Liver (tissue), 9 donors: ENCODE results near the gene MALAT1. TPM values are rescaled to one million over a fixed set of nuclear protein-coding genes. Genes with fewer than 3 reads are reported as not detected.

ENCODE experiments used
- DNase-seq: peaks from one replicate; pipeline ENCODE4 v3.0.0-alpha.2; 2017; ENCODE audit warnings: low spot score
- H3K27ac ChIP-seq, 2 donors: one replicate each; pipeline ENCODE4 v1.7.0; 2013; ENCODE audit warnings: inconsistent platforms in 2 of 2, low read length in 2 of 2, control low read depth in 1 of 2, low read depth in 1 of 2, mild to moderate bottlenecking in 1 of 2
- H3K27me3 ChIP-seq, 4 donors: one replicate each; pipeline versions ENCODE4 v1.6.1 to v1.7.0; 2013; ENCODE audit warnings: low read length in 3 of 4, inconsistent platforms in 1 of 4, mild to moderate bottlenecking in 1 of 4, moderate library complexity in 1 of 4; ENCODE audit not compliant: control insufficient read depth in 4 of 4, insufficient read depth in 4 of 4
- H3K36me3 ChIP-seq, 4 donors: one replicate each; pipeline versions ENCODE4 v1.6.1 to v1.7.0; 2013; ENCODE audit warnings: low read length in 3 of 4, mild to moderate bottlenecking in 3 of 4, low read depth in 1 of 4, moderate library complexity in 1 of 4; ENCODE audit not compliant: control insufficient read depth in 4 of 4, insufficient read depth in 3 of 4
- H3K4me1 ChIP-seq, 4 donors: one replicate each; pipeline versions ENCODE4 v1.6.1 to v1.7.0; 2013; ENCODE audit warnings: low read length in 3 of 4, mild to moderate bottlenecking in 3 of 4, moderate library complexity in 1 of 4; ENCODE audit not compliant: control insufficient read depth in 4 of 4, insufficient read depth in 4 of 4
- H3K4me3 ChIP-seq, 3 donors: one replicate each; pipeline versions ENCODE4 v1.6.1 to v1.7.0; 2013; ENCODE audit warnings: low read length in 3 of 3, control low read depth in 1 of 3, low read depth in 1 of 3, mild to moderate bottlenecking in 1 of 3
- H3K9ac ChIP-seq, 2 donors: one replicate each; pipeline ENCODE4 v1.7.0; 2013; ENCODE audit warnings: low read length in 2 of 2, mild to moderate bottlenecking in 2 of 2, moderate library complexity in 2 of 2, control low read depth in 1 of 2, low read depth in 1 of 2
- H3K9me3 ChIP-seq, 4 donors: one replicate each; pipeline versions ENCODE4 v1.6.1 to v1.7.0; 2013; ENCODE audit warnings: low read length in 3 of 4; ENCODE audit not compliant: control insufficient read depth in 4 of 4
- ATF3 ChIP-seq: IDR thresholded peaks from 2 replicates; pipeline ENCODE4 v1.6.1; 2016; ENCODE audit warnings: antibody characterized with exemption
- EGR1 ChIP-seq, 2 donors: IDR thresholded peaks; 2 replicates each; pipeline ENCODE4 v1.6.1; 2016 to 2018; ENCODE audit warnings: antibody characterized with exemption in 2 of 2, low read depth in 2 of 2
- FOXA2 ChIP-seq: IDR thresholded peaks from 2 replicates; pipeline ENCODE4 v1.6.1; 2016; ENCODE audit warnings: antibody characterized with exemption
- GABPA ChIP-seq, 2 donors: IDR thresholded peaks in 1 of 2; conservative IDR thresholded peaks in 1 of 2; 2 replicates each; pipeline ENCODE4 v1.6.1; 2016; ENCODE audit warnings: antibody characterized with exemption in 2 of 2, mild to moderate bottlenecking in 1 of 2, moderate library complexity in 1 of 2
- HNF4A ChIP-seq, 2 donors: conservative IDR thresholded peaks; 2 replicates each; pipeline ENCODE4 v1.6.1; 2016; ENCODE audit warnings: antibody characterized with exemption in 2 of 2, mild to moderate bottlenecking in 2 of 2
- HNF4G ChIP-seq: IDR thresholded peaks from 2 replicates; pipeline ENCODE4 v1.6.1; 2016; ENCODE audit warnings: antibody characterized with exemption
- JUND ChIP-seq, 2 donors: IDR thresholded peaks; 2 replicates each; pipeline ENCODE4 v1.6.1; 2016; ENCODE audit warnings: antibody characterized with exemption in 2 of 2
- NR2F2 ChIP-seq: IDR thresholded peaks from 2 replicates; pipeline ENCODE4 v1.6.1; 2016; ENCODE audit warnings: antibody characterized with exemption
- RAD21 ChIP-seq, 2 donors: IDR thresholded peaks; 2 replicates each; pipeline ENCODE4 v1.6.1; 2016; ENCODE audit warnings: antibody characterized with exemption in 2 of 2, mild to moderate bottlenecking in 2 of 2
- REST ChIP-seq: IDR thresholded peaks from 2 replicates; pipeline ENCODE4 v1.6.1; 2016; ENCODE audit warnings: antibody characterized with exemption, mild to moderate bottlenecking
- RXRA ChIP-seq, 2 donors: IDR thresholded peaks; 2 replicates each; pipeline ENCODE4 v1.6.1; 2017 to 2018; ENCODE audit warnings: antibody characterized with exemption in 2 of 2, mild to moderate bottlenecking in 1 of 2
- SP1 ChIP-seq: IDR thresholded peaks from 2 replicates; pipeline ENCODE4 v1.6.1; 2018; ENCODE audit warnings: antibody characterized with exemption, mild to moderate bottlenecking
- TAF1 ChIP-seq: conservative IDR thresholded peaks from 2 replicates; pipeline ENCODE4 v1.6.1; 2016; ENCODE audit warnings: antibody characterized with exemption, mild to moderate bottlenecking
- YY1 ChIP-seq: IDR thresholded peaks from 2 replicates; pipeline ENCODE4 v1.6.1; 2016; ENCODE audit warnings: antibody characterized with exemption, mild to moderate bottlenecking
- WGBS: extraction: QIAGEN DNeasy Blood & Tissue Kit; methylation state at CpG from one replicate; pipeline ENCODE4 v1.1.7; 2013; 5-methylcytosine and 5-hydroxymethylcytosine counted together
- polyA plus RNA-seq, 2 donors: library from polyadenylated mRNA; stranded (reverse) in 1 of 2; unstranded in 1 of 2; fragments of 200-250 nt in 1 of 2; fragments of >200 nt in 1 of 2; fragmentation: Nextera tagmentation in 1 of 2; extraction: Ambion mirVana in 1 of 2; gene quantifications; one replicate each; pipeline versions ENCODE4 v1.2.1 to v1.2.3, GENCODE V29; 2013 to 2015
- total RNA-seq, 2 donors: library from RNA; depleted of rRNA; stranded (reverse); fragments of >200 nt; gene quantifications; one replicate each; pipeline ENCODE4 v1.2.3, GENCODE V29; 2014
- TF ChIP-seq, protein P1 (sequence below): fragments of 150-350 bp; IDR thresholded peaks from 2 replicates; pipeline ENCODE4 v1.5.1; 2017; ENCODE audit warnings: improper control_type of control experiment, low read depth, low read length; ENCODE audit not compliant: missing input control
- TF ChIP-seq, protein P2 (sequence below): IDR thresholded peaks from 2 replicates; pipeline ENCODE4 v1.6.1; 2016; ENCODE audit warnings: antibody characterized with exemption
- TF ChIP-seq, protein P3 (sequence below): IDR thresholded peaks from 2 replicates; pipeline ENCODE4 v1.6.1; 2016; ENCODE audit warnings: antibody characterized with exemption
- donor health status: healthy.
- donor health status: healthy.
- donor health status: healthy.
- donor health status: healthy.
- donor health status: healthy.

The MALAT1 gene
- total and polyA plus RNA-seq, 4 donors = 11.9 to 8,306 (median 3,778) TPM

DNA sequence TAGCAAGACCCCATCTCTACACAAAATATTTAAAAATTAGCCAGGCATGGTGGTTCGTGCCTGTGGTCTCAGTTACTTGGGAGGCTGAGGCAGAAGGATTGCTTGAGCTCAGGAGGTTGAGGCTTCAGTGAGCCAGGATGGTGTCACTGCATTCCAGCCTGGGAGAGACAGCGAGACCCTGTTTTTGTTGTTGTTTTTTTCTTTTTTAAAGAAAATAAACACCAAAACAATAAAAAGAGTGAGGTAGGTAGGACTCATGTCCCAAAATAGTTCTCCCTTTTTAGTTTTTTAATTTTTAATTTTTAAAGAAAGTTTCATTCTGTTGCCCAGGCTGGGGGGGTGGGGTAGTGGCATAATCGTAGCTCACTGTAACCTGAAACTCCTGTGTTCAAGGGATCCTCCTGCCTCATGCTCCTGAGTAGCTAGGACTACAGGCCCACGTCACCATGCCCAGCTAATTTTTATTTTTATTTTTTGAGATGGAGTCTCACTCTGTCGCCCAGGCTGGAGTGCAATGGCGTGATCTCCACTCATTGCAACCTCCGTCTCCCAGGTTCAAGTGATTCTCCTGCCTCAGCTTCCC, 25.5 kb upstream of the MALAT1 start:
- TF ChIP-seq YY1 (no peak), NR2F2 (no peak), SP1 (no peak)
- TF ChIP-seq, protein P1, sequence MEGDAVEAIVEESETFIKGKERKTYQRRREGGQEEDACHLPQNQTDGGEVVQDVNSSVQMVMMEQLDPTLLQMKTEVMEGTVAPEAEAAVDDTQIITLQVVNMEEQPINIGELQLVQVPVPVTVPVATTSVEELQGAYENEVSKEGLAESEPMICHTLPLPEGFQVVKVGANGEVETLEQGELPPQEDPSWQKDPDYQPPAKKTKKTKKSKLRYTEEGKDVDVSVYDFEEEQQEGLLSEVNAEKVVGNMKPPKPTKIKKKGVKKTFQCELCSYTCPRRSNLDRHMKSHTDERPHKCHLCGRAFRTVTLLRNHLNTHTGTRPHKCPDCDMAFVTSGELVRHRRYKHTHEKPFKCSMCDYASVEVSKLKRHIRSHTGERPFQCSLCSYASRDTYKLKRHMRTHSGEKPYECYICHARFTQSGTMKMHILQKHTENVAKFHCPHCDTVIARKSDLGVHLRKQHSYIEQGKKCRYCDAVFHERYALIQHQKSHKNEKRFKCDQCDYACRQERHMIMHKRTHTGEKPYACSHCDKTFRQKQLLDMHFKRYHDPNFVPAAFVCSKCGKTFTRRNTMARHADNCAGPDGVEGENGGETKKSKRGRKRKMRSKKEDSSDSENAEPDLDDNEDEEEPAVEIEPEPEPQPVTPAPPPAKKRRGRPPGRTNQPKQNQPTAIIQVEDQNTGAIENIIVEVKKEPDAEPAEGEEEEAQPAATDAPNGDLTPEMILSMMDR = no peak
- TF ChIP-seq, protein P2, sequence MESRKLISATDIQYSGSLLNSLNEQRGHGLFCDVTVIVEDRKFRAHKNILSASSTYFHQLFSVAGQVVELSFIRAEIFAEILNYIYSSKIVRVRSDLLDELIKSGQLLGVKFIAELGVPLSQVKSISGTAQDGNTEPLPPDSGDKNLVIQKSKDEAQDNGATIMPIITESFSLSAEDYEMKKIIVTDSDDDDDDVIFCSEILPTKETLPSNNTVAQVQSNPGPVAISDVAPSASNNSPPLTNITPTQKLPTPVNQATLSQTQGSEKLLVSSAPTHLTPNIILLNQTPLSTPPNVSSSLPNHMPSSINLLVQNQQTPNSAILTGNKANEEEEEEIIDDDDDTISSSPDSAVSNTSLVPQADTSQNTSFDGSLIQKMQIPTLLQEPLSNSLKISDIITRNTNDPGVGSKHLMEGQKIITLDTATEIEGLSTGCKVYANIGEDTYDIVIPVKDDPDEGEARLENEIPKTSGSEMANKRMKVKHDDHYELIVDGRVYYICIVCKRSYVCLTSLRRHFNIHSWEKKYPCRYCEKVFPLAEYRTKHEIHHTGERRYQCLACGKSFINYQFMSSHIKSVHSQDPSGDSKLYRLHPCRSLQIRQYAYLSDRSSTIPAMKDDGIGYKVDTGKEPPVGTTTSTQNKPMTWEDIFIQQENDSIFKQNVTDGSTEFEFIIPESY = no peak
- H3K4me3 ChIP-seq = no peak overlapping the region
- no peaks in the 10 kb centered on the region for H3K9me3 ChIP-seq
- H3K4me1 ChIP-seq = peaks cover 0 to 22% (median 13%) of the 10 kb centered on the region in 4 donors
- H3K27ac ChIP-seq = no peak overlapping the region
- WGBS = 91% methylated on average over 7 of the region's 7 CpGs
- no peak overlapping the region for H3K9ac ChIP-seq
- no peaks in the 10 kb centered on the region for H3K27me3 ChIP-seq
- H3K36me3 ChIP-seq = no peaks in the 10 kb centered on the region
- DNase-seq = no peak

DNA sequence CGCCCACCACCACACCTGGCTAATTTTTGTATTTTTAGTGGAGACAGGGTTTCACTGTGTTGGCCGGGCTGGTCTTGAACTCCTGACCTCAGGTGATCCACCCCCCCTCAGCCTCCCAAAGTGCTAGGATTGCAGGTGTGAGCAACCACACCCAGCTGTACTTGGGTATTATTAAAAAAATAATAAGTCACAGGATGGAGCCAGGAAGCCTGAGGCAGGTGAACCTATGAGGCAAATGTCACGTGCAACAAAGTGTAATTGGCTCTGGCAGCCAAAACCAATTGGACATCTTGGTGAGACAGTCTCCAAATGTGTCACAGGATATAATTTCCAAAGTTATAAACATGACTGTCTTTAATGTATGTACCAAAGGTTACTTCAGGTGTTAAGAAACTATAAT, 24.0 kb upstream of the MALAT1 start:
- 88% methylated on average over 3 of the region's 3 CpGs for WGBS
- peak overlapping the region in 1 of 2 donors; percentile 44 for H3K27ac ChIP-seq
- H3K27me3 ChIP-seq = no peaks in the 10 kb centered on the region
- H3K9ac ChIP-seq = no peak overlapping the region
- H3K4me3 ChIP-seq = no peak overlapping the region
- TF ChIP-seq REST (no peak), RAD21 (IDR thresholded peaks at IDR 0.05) (no peak), YY1 (no peak), ATF3 (no peak), HNF4A (conservative IDR thresholded peaks at IDR 0.05) (no peak), NR2F2 (no peak), SP1 (no peak), EGR1 (IDR thresholded peaks at IDR 0.05; ENCODE audit: low read depth in 2 of 2) (no peak), TAF1 (no peak), JUND (IDR thresholded peaks at IDR 0.05) (no peak), RXRA (IDR thresholded peaks at IDR 0.05) (no peak), HNF4G (no peak), GABPA (IDR thresholded peaks at IDR 0.05 in 1 of 2, conservative IDR thresholded peaks at IDR 0.05 in 1 of 2) (no peak), FOXA2 (no peak)
- TF ChIP-seq, protein P2 = no peak
- TF ChIP-seq, protein P1 = no peak
- TF ChIP-seq, protein P3, sequence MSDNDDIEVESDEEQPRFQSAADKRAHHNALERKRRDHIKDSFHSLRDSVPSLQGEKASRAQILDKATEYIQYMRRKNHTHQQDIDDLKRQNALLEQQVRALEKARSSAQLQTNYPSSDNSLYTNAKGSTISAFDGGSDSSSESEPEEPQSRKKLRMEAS = no peak
- H3K9me3 ChIP-seq = no peaks in the 10 kb centered on the region
- no peaks in the 10 kb centered on the region for H3K36me3 ChIP-seq
- H3K4me1 ChIP-seq = peaks cover 7 to 32% (median 22%) of the 10 kb centered on the region in 4 donors
- DNase-seq = no peak
